Choroid plexus epithelial cell (primary cell): ENCODE measurements around the gene HIGD1A.
"Not testable (repeated sequence)": the region's sequence is repeated elsewhere in the genome, so short reads cannot be mapped to it uniquely, and the experiment has no call there.

Source experiments
- DNase-seq: peaks from one replicate; pipeline ENCODE4 v3.0.0-alpha.2; 2010; ENCODE audit warnings: low read depth
- H3K4me3 ChIP-seq: 2 replicates; pipeline ENCODE4 v1.5.1; 2011; ENCODE audit warnings: low read depth, mild to moderate bottlenecking, control low read depth, low read length, moderate library complexity
- TF ChIP-seq, protein P1 (sequence below): conservative IDR thresholded peaks from 2 replicates; pipeline ENCODE4 v1.5.1; 2011; ENCODE audit warnings: low read depth, mild to moderate bottlenecking, control low read depth, inconsistent platforms, low read length, moderate library complexity

HIGD1A gene

DNA sequence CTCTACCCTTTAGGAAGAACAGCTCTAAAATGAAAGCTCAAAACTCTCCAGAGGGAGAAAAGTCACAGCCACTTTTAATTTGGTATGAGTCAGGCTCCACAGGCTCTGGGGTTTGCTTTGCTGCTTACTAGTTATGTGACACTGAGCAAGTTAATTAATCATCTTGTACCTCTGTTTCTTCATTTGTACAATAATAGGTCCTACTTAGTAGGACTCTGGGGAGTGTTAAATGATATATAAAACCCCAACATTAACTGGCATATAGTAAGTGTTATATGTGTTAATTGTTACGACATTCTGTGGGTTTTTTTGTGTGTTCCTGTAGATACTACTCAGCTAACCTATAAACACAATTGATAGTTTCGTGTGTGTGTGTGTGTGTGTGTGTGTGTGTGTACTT, 11.5 kb upstream of the HIGD1A start:
- DNase-seq: no peak
- TF ChIP-seq, protein P1, sequence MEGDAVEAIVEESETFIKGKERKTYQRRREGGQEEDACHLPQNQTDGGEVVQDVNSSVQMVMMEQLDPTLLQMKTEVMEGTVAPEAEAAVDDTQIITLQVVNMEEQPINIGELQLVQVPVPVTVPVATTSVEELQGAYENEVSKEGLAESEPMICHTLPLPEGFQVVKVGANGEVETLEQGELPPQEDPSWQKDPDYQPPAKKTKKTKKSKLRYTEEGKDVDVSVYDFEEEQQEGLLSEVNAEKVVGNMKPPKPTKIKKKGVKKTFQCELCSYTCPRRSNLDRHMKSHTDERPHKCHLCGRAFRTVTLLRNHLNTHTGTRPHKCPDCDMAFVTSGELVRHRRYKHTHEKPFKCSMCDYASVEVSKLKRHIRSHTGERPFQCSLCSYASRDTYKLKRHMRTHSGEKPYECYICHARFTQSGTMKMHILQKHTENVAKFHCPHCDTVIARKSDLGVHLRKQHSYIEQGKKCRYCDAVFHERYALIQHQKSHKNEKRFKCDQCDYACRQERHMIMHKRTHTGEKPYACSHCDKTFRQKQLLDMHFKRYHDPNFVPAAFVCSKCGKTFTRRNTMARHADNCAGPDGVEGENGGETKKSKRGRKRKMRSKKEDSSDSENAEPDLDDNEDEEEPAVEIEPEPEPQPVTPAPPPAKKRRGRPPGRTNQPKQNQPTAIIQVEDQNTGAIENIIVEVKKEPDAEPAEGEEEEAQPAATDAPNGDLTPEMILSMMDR: no peak
- no peak overlapping the region for H3K4me3 ChIP-seq

DNA sequence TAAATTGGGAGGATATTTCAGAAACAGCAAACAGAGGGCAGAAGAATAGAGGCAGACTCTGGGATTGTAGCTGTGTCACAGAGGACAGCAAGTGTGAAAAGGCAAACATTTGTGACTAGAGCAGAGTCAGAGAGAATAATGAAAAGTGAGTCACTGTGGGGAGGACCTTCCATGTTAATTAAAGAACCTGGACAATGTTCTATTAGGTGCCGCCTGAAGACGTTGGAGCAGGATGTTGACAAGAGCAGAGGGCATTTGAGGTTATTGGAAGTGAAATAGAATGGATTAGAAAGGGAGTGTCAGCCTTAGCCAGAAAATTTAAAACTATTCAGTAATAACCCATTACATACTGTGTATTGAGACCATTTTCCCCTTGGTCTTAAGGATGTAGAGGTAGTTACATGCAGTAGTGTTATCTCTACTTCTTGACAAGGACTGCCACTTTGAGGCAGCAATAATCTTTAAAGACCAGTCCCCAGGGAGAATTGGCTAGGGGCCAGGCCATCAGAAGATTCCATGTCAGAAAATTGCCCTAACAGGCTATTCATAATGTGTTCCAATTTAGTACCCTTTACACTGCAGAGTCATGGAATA, 10.7 kb upstream of the HIGD1A start:
- H3K4me3 ChIP-seq: no peak overlapping the region
- no peak for DNase-seq

DNA sequence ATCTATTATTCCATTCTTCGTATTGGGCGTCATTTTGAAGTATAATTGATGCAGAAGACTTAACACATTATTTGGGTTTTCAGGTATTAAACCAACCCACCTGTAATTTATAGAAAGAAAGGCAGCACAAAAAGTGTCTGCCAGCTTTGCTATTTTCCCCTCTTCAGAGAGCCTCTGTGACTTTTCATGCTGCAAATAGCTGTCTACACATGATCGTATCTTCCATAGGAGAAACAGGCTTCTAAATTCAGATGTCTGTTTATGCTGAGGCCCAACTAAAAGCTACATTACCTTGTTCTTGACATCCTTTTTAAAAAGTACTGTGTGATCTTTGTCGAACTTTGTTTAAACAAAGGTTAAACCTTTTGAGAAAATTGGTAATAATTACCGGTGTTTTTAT, 10.0 kb upstream of the HIGD1A start:
- no peak overlapping the region for H3K4me3 ChIP-seq
- TF ChIP-seq, protein P1: no peak
- no peak for DNase-seq

More for the DNA sequence above, 10.7 kb upstream of the HIGD1A start:
- TF ChIP-seq, protein P1: no peak

DNA sequence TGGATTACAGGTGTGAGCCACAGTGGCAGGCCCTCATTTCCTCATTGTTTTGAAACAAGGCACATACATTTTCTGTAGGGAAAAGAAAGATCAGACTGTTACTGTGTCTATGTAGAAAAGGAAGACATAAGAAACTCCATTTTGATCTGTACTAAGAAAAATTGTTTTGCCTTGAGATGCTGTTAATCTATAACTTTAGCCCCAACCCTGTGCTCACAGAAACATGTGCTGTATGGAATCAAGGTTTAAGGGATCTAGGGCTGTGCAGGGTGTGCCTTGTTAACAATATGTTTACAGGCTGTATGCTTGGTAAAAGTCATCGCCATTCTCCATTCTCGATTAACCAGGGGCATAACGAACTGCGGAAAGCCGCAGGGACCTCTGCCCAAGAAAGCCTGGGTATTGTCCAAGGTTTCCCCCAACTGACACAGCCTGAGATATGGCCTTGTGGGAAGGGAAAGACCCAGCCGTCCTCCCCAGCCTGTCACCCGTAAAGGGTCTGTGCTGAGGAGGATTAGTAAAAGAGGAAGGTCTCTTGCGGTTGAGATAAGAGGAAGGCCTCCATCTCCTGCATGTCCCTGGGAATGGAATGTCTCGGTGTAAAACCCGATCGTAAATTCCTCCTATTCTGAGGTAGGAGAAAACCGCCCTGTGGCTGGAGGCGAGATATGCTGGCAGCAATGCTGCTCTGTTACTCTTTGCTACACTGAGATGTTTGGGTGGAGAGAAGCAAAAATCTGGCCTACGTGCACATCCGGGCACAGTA, 7.0 kb upstream of the HIGD1A start:
- DNase-seq, H3K4me3 ChIP-seq: not testable (repeated sequence)

DNA sequence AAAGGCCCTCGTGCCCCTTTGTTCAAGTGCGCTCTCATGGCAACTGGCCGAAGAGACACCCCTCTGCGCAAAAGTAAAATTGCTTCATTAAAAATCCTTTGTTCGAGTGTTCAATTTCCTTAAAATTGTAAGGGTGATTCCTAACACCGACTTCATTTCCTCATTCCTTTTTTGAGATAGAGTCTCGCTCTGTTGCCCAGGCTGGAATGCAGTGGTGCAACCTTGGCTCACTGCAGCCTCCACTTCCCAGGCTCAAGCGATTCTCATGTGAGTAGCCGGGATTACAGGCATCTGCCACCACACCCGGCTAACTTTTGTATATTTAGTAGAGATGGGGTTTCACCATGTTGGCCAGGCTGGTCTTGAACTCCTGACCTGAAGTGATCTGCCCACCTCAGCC, 6.4 kb upstream of the HIGD1A start:
- not testable (repeated sequence) for H3K4me3 ChIP-seq, DNase-seq

DNA sequence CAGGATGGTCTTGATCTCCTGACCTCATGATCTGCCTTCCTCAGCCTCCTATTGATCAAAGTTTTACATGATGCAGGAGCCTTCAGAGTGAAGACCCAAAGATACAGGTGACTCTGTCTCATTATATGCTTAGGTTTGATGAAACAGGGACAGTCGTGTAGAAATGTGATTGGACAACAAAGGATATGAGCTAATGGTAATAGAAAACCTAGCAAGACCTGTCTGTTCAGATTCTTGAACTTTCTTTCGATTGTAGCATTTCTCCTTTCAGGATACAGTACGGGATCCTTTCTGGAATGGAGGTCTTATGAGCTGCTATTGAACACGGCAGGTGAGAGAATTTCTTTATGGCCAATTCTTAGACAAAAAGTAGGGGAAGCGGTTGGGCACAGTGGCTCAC, 4.9 kb upstream of the HIGD1A start, which contains the start of gene ACKR2:
TSS of gene ACKR2 (plus strand) at position 244 of the 400 bp plus-strand sequence. CDS start 55,058 bp downstream, outside the sequence.
- no peak within 1 kb of the TSS for H3K4me3 ChIP-seq
- TF ChIP-seq, protein P1: no peak
- DNase-seq: no peak

DNA sequence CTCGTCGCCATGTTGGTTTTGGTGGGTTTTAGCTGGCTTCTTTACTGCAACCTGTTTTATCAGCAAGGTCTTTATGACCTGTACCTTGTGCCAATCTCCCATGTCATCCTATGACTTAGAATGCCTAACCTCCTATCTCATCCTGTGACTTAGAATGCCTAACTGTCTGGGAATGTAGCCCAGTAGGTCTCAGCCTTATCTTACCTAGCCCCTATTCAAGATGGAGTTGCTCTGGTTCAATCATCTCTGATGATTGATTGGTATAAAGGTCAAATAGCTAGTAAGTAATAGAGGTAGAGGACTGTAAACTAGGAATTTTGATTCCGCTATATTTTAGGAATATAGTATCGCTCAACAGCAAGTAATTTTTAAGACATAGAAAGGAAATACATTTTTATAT, 3.6 kb upstream of the HIGD1A start:
- no peak for DNase-seq
- TF ChIP-seq, protein P1: no peak
- no peak overlapping the region for H3K4me3 ChIP-seq
